ENCODE results near the gene SCAF11.

- TF ChIP-seq SUZ12 (IDR thresholded peaks at IDR 0.05; ENCODE audit: extremely low read depth, insufficient read depth, insufficient read length) (no peak), YY1 (IDR thresholded peaks at IDR 0.05; ENCODE audit: insufficient read depth, insufficient read length) (no peak)
These were observed 31.3 kb downstream of the SCAF11 start for GRCh38 chr12:45959025-45959424.
